NCI-H2171 treated with DMSO at 0.1 percent for 48 hours (cell line): ENCODE measurements around the gene P2RX7.

Experiments
- DNase-seq: peaks from one replicate; lab custom pipeline; 2025; lab: John Stamatoyannopoulos, UW

The P2RX7 gene

GRCh38 chr12:121229826-121230537, 97.3 kb downstream of the P2RX7 start:
- DNase-seq: peak; percentile 62

GRCh38 chr12:121230538-121230907, 97.8 kb downstream of the P2RX7 start:
- DNase-seq: no peak

GRCh38 chr12:121232163-121232562, 99.5 kb downstream of the P2RX7 start:
- no peak for DNase-seq

GRCh38 chr12:121232977-121233627, 100.4 kb downstream of the P2RX7 start:
- no peak for DNase-seq

- no peak for DNase-seq
Measured at GRCh38 chr12:121233628-121234020, 100.9 kb downstream of the P2RX7 start.

GRCh38 chr12:121236776-121237175, 104.1 kb downstream of the P2RX7 start:
- no peak for DNase-seq

- no peak for DNase-seq
Measured at GRCh38 chr12:121237415-121237814, 104.7 kb downstream of the P2RX7 start.
